Astrocyte (in vitro differentiated cells and primary cell): ENCODE results near the gene DDX27. TPM values are rescaled to one million over a fixed set of nuclear protein-coding genes. Genes with fewer than 3 reads are reported as not detected.

Experiments
- DNase-seq: peaks from one replicate; pipeline ENCODE4 v3.0.0-alpha.2; 2010; ENCODE audit warnings: low read depth
- FAIRE-seq: peaks from 2 replicates; lab custom pipeline; 2011; peaks lifted over from hg19 to GRCh38; lab: Jason Lieb, UNC
- H2AFZ ChIP-seq: 2 replicates; pipeline ENCODE4 v1.6.0; 2012; ENCODE audit warnings: low read depth, low read length, inconsistent platforms
- H3K27ac ChIP-seq: 2 replicates; pipeline ENCODE4 v1.5.1; 2011; ENCODE audit warnings: low read depth, low read length, inconsistent platforms
- H3K27me3 ChIP-seq: 2 replicates; pipeline ENCODE4 v1.6.0; 2011; ENCODE audit warnings: low read length, inconsistent platforms; ENCODE audit not compliant: insufficient read depth
- H3K36me3 ChIP-seq: 2 replicates; pipeline ENCODE4 v1.5.1; 2011; ENCODE audit warnings: low read length, inconsistent platforms; ENCODE audit not compliant: insufficient read depth
- H3K4me1 ChIP-seq: 2 replicates; pipeline ENCODE4 v1.5.1; 2011; ENCODE audit warnings: low read length, inconsistent platforms; ENCODE audit not compliant: insufficient read depth
- H3K4me2 ChIP-seq: 2 replicates; pipeline ENCODE4 v1.6.0; 2012; ENCODE audit warnings: low read length, inconsistent platforms
- H3K4me3 ChIP-seq: 2 replicates; pipeline ENCODE4 v1.5.1; 2011; ENCODE audit warnings: low read depth, mild to moderate bottlenecking, low read length, inconsistent platforms; ENCODE audit not compliant: insufficient read depth
- H3K79me2 ChIP-seq: 2 replicates; pipeline ENCODE4 v1.6.0; 2012; ENCODE audit warnings: mild to moderate bottlenecking, low read length, inconsistent platforms; ENCODE audit not compliant: insufficient read depth
- H3K9ac ChIP-seq: 2 replicates; pipeline ENCODE4 v1.6.0; 2012; ENCODE audit warnings: mild to moderate bottlenecking, low read length, inconsistent platforms
- H3K9me3 ChIP-seq: 2 replicates; pipeline ENCODE4 v1.5.1; 2012; ENCODE audit warnings: low read depth, mild to moderate bottlenecking, low read length, inconsistent platforms; ENCODE audit not compliant: insufficient read depth
- H4K20me1 ChIP-seq: 2 replicates; pipeline ENCODE4 v1.6.0; 2012; ENCODE audit warnings: low read length, inconsistent platforms; ENCODE audit not compliant: insufficient read depth
- H3K27ac Mint-ChIP-seq: one replicate; pipeline ENCODE4 v1.8.0; 2021; ENCODE audit warnings: mild to moderate bottlenecking, mixed read lengths; ENCODE audit not compliant: unreplicated experiment
- H3K27me3 Mint-ChIP-seq: one replicate; pipeline ENCODE4 v1.8.0; 2021; ENCODE audit warnings: low read depth, mixed read lengths; ENCODE audit not compliant: unreplicated experiment
- H3K36me3 Mint-ChIP-seq: one replicate; pipeline ENCODE4 v1.8.0; 2021; ENCODE audit warnings: low read depth, mixed read lengths; ENCODE audit not compliant: unreplicated experiment
- H3K4me1 Mint-ChIP-seq: one replicate; pipeline ENCODE4 v1.8.0; 2021; ENCODE audit warnings: low read depth, mixed read lengths; ENCODE audit not compliant: unreplicated experiment
- H3K4me3 Mint-ChIP-seq: one replicate; pipeline ENCODE4 v1.8.0; 2021; ENCODE audit warnings: mild to moderate bottlenecking, moderate library complexity, mixed read lengths; ENCODE audit not compliant: unreplicated experiment
- H3K9me3 Mint-ChIP-seq: one replicate; pipeline ENCODE4 v1.8.0; 2021; ENCODE audit warnings: mild to moderate bottlenecking, mixed read lengths; ENCODE audit not compliant: unreplicated experiment
- EZH2 ChIP-seq: IDR thresholded peaks from 2 replicates; pipeline ENCODE4 v1.6.1; 2012; ENCODE audit warnings: mild to moderate bottlenecking, low read length, inconsistent platforms; ENCODE audit not compliant: insufficient read depth
- total RNA-seq: library from RNA; stranded (reverse); gene quantifications from 2 replicates; pipeline ENCODE4 v1.2.1, GENCODE V29; 2021
- TF ChIP-seq, protein P1 (sequence below): IDR thresholded peaks from 2 replicates; pipeline ENCODE4 v1.5.1; 2011; ENCODE audit warnings: low read depth, mild to moderate bottlenecking, inconsistent platforms, low read length, moderate library complexity; ENCODE audit not compliant: insufficient read depth

Gene DDX27
- total RNA-seq, 1 donor from 2014 or later = 38.3 TPM

- H4K20me1 ChIP-seq = peaks cover 78% of the 10 kb centered on the region
- Mint-ChIP-seq H3K27me3 (no peaks in the 10 kb centered on the region), H3K4me1 (peaks cover 13% of the 10 kb centered on the region), H3K9me3 (peaks cover 1% of the 10 kb centered on the region), H3K36me3 (peaks cover 58% of the 10 kb centered on the region), H3K27ac (peak within 1 kb of the TSS; percentile 98), H3K4me3 (peak within 1 kb of the TSS; percentile 99)
- H3K36me3 ChIP-seq = peaks cover 46% of the 10 kb centered on the region
- peak within 1 kb of the TSS; percentile 67 for H2AFZ ChIP-seq
- H3K4me3 ChIP-seq = peak within 1 kb of the TSS; percentile 96
- H3K27ac ChIP-seq = peak within 1 kb of the TSS; percentile 84
- H3K79me2 ChIP-seq = peaks cover 87% of the 10 kb centered on the region
- H3K4me2 ChIP-seq = peak within 1 kb of the TSS; percentile 91
- no peak for FAIRE-seq
- peak; percentile 90 for DNase-seq
- peaks cover 36% of the 10 kb centered on the region for H3K4me1 ChIP-seq
- TF ChIP-seq EZH2 = no peak
- TF ChIP-seq, protein P1, sequence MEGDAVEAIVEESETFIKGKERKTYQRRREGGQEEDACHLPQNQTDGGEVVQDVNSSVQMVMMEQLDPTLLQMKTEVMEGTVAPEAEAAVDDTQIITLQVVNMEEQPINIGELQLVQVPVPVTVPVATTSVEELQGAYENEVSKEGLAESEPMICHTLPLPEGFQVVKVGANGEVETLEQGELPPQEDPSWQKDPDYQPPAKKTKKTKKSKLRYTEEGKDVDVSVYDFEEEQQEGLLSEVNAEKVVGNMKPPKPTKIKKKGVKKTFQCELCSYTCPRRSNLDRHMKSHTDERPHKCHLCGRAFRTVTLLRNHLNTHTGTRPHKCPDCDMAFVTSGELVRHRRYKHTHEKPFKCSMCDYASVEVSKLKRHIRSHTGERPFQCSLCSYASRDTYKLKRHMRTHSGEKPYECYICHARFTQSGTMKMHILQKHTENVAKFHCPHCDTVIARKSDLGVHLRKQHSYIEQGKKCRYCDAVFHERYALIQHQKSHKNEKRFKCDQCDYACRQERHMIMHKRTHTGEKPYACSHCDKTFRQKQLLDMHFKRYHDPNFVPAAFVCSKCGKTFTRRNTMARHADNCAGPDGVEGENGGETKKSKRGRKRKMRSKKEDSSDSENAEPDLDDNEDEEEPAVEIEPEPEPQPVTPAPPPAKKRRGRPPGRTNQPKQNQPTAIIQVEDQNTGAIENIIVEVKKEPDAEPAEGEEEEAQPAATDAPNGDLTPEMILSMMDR = no peak
- H3K9ac ChIP-seq = peak within 1 kb of the TSS; percentile 98
- peaks cover 9% of the 10 kb centered on the region for H3K9me3 ChIP-seq
- H3K27me3 ChIP-seq = no peaks in the 10 kb centered on the region
These were observed 59.0 kb downstream of the DDX27 start, which contains the start of gene ZNFX1 for GRCh38 chr20:49278036-49278817. Gene ZNFX1 (minus strand): TSS chr20:49278057. CDS start chr20:49275839, 2,218 bp downstream.

GRCh38 chr20:49278818-49279676 lies 59.8 kb downstream of the DDX27 start:
- Histone ChIP-seq H3K79me2 (peaks cover 87% of the 10 kb centered on the region), H3K27me3 (no peaks in the 10 kb centered on the region), H4K20me1 (peaks cover 78% of the 10 kb centered on the region), H3K27ac (peak overlapping the region; percentile 84), H2AFZ (no peak overlapping the region), H3K4me1 (peaks cover 44% of the 10 kb centered on the region), H3K36me3 (peaks cover 47% of the 10 kb centered on the region), H3K9me3 (peaks cover 9% of the 10 kb centered on the region), H3K9ac (peak overlapping the region; percentile 98), H3K4me3 (peak overlapping the region; percentile 96), H3K4me2 (peak overlapping the region; percentile 91)
- Mint-ChIP-seq H3K4me1 (peaks cover 19% of the 10 kb centered on the region), H3K27ac (peak overlapping the region; percentile 83), H3K27me3 (no peaks in the 10 kb centered on the region), H3K36me3 (peaks cover 66% of the 10 kb centered on the region), H3K4me3 (peak overlapping the region; percentile 99), H3K9me3 (peaks cover 1% of the 10 kb centered on the region)
- no peak for DNase-seq
- FAIRE-seq = no peak
- no peak for TF ChIP-seq EZH2
- TF ChIP-seq, protein P1 = no peak
